Prostate gland (tissue), 2 donors: Measurements from ENCODE around the gene MED22. TPM values are rescaled to one million over a fixed set of nuclear protein-coding genes. Genes with fewer than 3 reads are reported as not detected.

Experiments
- DNase-seq: peaks from one replicate; pipeline ENCODE4 v3.0.0-alpha.2; 2019; ENCODE audit warnings: low spot score
- H3K27ac ChIP-seq, 2 donors: fragments of 200-600 bp; sonication (generic); 2 replicates each; pipeline ENCODE4 v1.5.1; 2017 to 2019
- H3K27me3 ChIP-seq: fragments of 200-600 bp; sonication (generic); replicated peaks from 2 replicates; pipeline ENCODE4 v1.5.1; 2019; ENCODE audit not compliant: insufficient read depth
- H3K36me3 ChIP-seq, 2 donors: fragments of 200-600 bp; sonication (generic); 1 replicate in 1 of 2; 2 replicates in 1 of 2; pipeline versions ENCODE4 v1.5.1 to v1.8.1; 2017 to 2019
- H3K4me1 ChIP-seq: fragments of 200-600 bp; sonication (generic); replicated peaks from 2 replicates; pipeline ENCODE4 v1.5.1; 2019
- H3K4me3 ChIP-seq, 2 donors: fragments of 200-600 bp; sonication (generic); 2 replicates each; pipeline ENCODE4 v1.5.1; 2017 to 2019
- H3K9me3 ChIP-seq: fragments of 200-600 bp; sonication (generic); 2 replicates; pipeline ENCODE4 v1.5.1; 2017
- POLR2A ChIP-seq: fragments of 450-650 bp; IDR thresholded peaks from one replicate; pipeline ENCODE4 v1.6.1; 2016; ENCODE audit warnings: antibody characterized with exemption, mild to moderate bottlenecking
- POLR2AphosphoS5 ChIP-seq: sonication (generic); formaldehyde crosslinking; IDR thresholded peaks from one replicate; pipeline ENCODE4 v1.6.1; 2017; ENCODE audit warnings: antibody characterized with exemption
- WGBS: methylation state at CpG from one replicate; pipeline ENCODE4 v1.1.5; 2018; 5-methylcytosine and 5-hydroxymethylcytosine counted together
- intact Hi-C: fragments of 100-400 bp; cut with DNase I; formaldehyde crosslinking; loops from one replicate; pipeline ENCODE4 v1.14.2; 2022
- total RNA-seq, 2 donors: library from RNA; depleted of rRNA; stranded (reverse); fragments of >200 nt; gene quantifications; one replicate each; pipeline ENCODE4 v1.1.0, GENCODE V29; 2016
- TF ChIP-seq, protein P1 (sequence below), 4 experiments: fragments of 200-600 bp in 2 of 4; fragments of 450-650 bp in 2 of 4; sonication (generic) in 2 of 4; IDR thresholded peaks; 1 replicate in 3 of 4; 2 replicates in 1 of 4; pipeline ENCODE4 v1.5.1; 2016 to 2019; ENCODE audit warnings: antibody characterized with exemption in 4 of 4, mild to moderate bottlenecking in 2 of 4, moderate library complexity in 2 of 4

The MED22 gene
- total RNA-seq, 2 donors from 2014 or later, result 31.1 to 32.6 TPM

DNA sequence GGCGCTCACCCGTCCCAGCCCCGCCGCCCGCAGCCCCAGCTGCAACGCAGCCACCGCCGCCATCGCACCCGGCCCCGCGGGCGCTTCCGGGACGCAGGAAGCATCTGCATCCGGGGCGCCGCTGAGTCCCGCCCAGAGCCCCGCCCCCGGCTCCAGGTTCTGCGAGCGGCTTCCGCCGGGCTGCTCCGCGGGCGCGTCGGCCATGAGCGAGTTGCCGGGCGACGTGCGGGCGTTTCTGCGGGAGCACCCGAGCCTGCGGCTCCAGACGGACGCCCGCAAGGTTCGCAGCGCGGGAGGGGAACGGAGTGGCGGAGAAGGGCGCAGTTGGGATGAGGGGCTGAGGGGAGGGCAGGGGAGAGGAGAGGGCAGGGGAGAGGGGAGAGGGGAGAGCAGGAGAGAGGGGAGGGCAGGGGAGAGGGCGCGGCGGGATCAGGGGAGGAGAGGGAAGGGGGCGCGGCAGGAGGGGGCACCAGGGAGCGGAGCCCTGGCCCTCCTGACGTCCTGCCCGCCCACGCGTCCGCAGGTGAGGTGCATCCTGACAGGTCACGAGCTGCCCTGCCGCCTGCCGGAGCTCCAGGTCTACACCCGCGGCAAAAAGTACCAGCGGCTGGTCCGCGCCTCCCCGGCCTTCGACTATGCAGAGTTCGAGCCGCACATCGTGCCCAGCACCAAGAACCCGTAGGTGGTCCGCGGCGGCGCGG is 8.6 kb upstream of the MED22 start, which contains the start of the genes SURF1 and SURF2:
Gene SURF1 (minus strand): TSS at position 97 of the 701 bp plus-strand sequence. CDS start 34 bp downstream, at position 63.
Gene SURF2 (plus strand): TSS at position 160 of the 701 bp plus-strand sequence. CDS start 43 bp downstream, at position 203.
- WGBS, result 1% methylated on average over 45 of the region's 78 CpGs
- peak; percentile 84 for DNase-seq
- intact Hi-C loops, result no loop called here
- Histone ChIP-seq H3K27me3 (no peaks in the 10 kb centered on the region), H3K4me1 (peaks cover 18% of the 10 kb centered on the region), H3K9me3 (no peaks in the 10 kb centered on the region), H3K27ac (peak within 1 kb of the TSS; percentile 49 to 67), H3K4me3 (peak within 1 kb of the TSS; percentile 70 to 87), H3K36me3 (peaks cover 0 to 8% of the 10 kb centered on the region in 2 donors)
- TF ChIP-seq POLR2A (peak; percentile 44), POLR2AphosphoS5 (peak; percentile 67)
- TF ChIP-seq, protein P1, sequence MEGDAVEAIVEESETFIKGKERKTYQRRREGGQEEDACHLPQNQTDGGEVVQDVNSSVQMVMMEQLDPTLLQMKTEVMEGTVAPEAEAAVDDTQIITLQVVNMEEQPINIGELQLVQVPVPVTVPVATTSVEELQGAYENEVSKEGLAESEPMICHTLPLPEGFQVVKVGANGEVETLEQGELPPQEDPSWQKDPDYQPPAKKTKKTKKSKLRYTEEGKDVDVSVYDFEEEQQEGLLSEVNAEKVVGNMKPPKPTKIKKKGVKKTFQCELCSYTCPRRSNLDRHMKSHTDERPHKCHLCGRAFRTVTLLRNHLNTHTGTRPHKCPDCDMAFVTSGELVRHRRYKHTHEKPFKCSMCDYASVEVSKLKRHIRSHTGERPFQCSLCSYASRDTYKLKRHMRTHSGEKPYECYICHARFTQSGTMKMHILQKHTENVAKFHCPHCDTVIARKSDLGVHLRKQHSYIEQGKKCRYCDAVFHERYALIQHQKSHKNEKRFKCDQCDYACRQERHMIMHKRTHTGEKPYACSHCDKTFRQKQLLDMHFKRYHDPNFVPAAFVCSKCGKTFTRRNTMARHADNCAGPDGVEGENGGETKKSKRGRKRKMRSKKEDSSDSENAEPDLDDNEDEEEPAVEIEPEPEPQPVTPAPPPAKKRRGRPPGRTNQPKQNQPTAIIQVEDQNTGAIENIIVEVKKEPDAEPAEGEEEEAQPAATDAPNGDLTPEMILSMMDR (IDR thresholded peaks at IDR 0.05), result peak in 1 of 4 experiments; percentile 18

DNA sequence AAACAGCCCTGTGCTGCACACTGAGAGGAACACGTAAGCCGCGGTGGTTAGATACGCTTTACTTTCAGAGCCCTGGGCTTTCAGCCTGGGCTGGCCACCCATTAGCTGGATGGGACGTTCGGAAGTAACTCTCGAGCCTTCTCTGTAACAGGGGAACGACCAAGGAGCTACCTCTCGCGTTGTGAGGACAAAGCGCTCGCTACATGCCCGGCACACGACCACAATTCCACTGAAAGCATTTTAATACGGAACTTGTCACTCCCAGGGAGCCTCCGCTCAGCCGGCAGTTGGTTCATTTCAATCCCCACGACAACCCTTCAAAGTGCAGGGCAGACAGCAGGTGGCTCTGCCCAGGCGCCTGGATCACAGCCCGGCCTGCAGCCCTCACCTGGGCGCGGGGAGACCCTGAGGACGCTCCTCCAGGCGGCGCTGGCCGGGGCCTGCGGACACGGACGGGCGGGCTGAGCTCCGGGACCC is 8.0 kb upstream of the MED22 start:
- no peak for DNase-seq
- H3K27ac ChIP-seq, result peak overlapping the region; percentile 47 to 67
- TF ChIP-seq POLR2A, result no peak
- TF ChIP-seq, protein P1 (IDR thresholded peaks at IDR 0.05), result no peak
- TF ChIP-seq POLR2AphosphoS5, result no peak
- peak overlapping the region; percentile 70 to 87 for H3K4me3 ChIP-seq
- peaks cover 18% of the 10 kb centered on the region for H3K4me1 ChIP-seq
- WGBS, result under 1% methylated on average over 31 of the region's 31 CpGs
- H3K9me3 ChIP-seq, result no peaks in the 10 kb centered on the region
- peaks cover 0 to 8% of the 10 kb centered on the region in 2 donors for H3K36me3 ChIP-seq
- intact Hi-C loops, result no loop called here
- H3K27me3 ChIP-seq, result no peaks in the 10 kb centered on the region

DNA sequence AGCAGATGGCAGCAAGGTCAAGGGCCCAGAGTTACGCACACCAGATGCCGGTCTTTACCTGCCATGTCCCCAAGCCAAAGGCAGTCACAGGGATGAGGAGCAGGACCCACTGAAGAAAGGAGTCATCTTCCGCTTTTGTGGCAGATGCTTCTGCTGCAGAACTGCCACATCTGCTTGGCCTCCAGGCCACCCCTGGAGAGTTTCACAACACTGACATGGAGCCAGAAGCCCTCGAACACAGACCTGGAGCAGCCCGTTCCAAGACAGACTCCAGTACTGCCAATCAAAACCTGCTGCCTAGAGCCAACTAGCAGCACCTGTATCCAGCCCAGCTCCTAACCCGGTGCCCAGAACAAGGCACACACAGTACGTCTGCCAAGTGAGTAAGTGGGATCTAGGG is 6.8 kb upstream of the MED22 start:
- TF ChIP-seq POLR2AphosphoS5, result no peak
- TF ChIP-seq, protein P1 (IDR thresholded peaks at IDR 0.05), result no peak
- no peak for TF ChIP-seq POLR2A
- no peak overlapping the region for H3K4me3 ChIP-seq

DNA sequence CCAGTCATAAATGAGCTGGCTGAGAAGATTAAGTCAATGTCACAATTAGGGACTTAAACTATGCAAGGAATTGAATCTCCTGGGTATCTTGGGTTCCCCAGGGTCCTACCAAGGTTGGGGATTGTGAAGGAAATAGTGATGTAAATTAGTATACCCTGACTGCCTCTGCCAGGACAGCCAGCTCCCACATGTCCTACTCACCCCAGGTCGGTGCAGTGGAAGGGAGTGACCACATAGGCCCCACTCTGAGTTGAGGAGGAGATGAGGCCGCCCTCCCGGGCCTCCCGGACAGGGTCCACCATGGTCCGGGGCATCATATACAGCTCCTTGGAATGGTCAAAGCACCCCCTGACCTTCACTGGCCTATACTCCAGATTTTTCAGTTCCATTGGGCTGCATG is 5.6 kb upstream of the MED22 start:
- Histone ChIP-seq H3K36me3 (peaks cover 15 to 16% of the 10 kb centered on the region in 2 donors), H3K4me1 (peaks cover 29% of the 10 kb centered on the region), H3K9me3 (no peaks in the 10 kb centered on the region), H3K27ac (no peak overlapping the region), H3K27me3 (no peaks in the 10 kb centered on the region), H3K4me3 (no peak overlapping the region)
- DNase-seq, result no peak
- intact Hi-C loops, result no loop called here
- TF ChIP-seq, protein P1 (IDR thresholded peaks at IDR 0.05), result no peak
- no peak for TF ChIP-seq POLR2A
- TF ChIP-seq POLR2AphosphoS5, result no peak
- 82% methylated on average over 5 of the region's 5 CpGs for WGBS

More for the DNA sequence above, 6.8 kb upstream of the MED22 start:
- no peak overlapping the region for H3K27ac ChIP-seq
- no peaks in the 10 kb centered on the region for H3K9me3 ChIP-seq
- no peak for DNase-seq
- H3K4me1 ChIP-seq, result peaks cover 21% of the 10 kb centered on the region
- no peaks in the 10 kb centered on the region for H3K27me3 ChIP-seq
- peaks cover 12 to 13% of the 10 kb centered on the region in 2 donors for H3K36me3 ChIP-seq
- 86% methylated on average over 7 of the region's 7 CpGs for WGBS
- intact Hi-C loops, result no loop called here
